Measurements from ENCODE around the gene JAKMIP1. TPM values are rescaled to one million over a fixed set of nuclear protein-coding genes. Genes with fewer than 3 reads are reported as not detected.

Gene JAKMIP1
- polyA plus RNA-seq, 3 donors from 2014 or later = 1.2 to 7.9 (median 6.5) TPM

DNA sequence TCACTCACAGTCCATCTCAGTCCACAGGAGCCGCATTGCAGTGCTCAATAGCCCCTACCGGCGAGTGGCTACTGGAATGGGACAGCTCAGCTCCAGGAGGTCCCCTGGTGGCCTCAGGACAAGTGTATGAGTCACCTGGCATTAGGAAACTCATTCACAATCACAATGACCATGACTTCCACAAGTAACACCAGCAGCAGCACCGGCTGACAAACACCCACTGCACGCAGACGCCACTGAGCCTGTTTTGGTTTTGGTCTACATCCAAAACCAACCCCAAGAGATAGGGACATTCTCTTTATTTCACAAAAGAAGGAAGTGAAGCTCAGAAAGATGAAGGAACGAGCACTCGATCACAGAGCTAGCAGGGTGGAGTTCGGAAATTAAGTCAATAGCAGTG lies 8.1 kb downstream of the JAKMIP1 start:
- no peak overlapping the region for H3K27ac Mint-ChIP-seq
- H3K27me3 Mint-ChIP-seq (ENCODE audit: low read depth in 3 of 3) = peaks cover 2 to 6% (median 5%) of the 10 kb centered on the region in 3 donors
- peaks cover 4 to 9% of the 10 kb centered on the region in 2 donors for H3K4me1 Mint-ChIP-seq
- H3K9me3 Mint-ChIP-seq = peaks cover 0 to 2% (median 0%) of the 10 kb centered on the region in 6 donors
- DNase-seq = no peak
- no peak overlapping the region for H3K4me3 Mint-ChIP-seq
- H3K36me3 Mint-ChIP-seq = peaks cover 4 to 15% (median 7%) of the 10 kb centered on the region in 3 donors

DNA sequence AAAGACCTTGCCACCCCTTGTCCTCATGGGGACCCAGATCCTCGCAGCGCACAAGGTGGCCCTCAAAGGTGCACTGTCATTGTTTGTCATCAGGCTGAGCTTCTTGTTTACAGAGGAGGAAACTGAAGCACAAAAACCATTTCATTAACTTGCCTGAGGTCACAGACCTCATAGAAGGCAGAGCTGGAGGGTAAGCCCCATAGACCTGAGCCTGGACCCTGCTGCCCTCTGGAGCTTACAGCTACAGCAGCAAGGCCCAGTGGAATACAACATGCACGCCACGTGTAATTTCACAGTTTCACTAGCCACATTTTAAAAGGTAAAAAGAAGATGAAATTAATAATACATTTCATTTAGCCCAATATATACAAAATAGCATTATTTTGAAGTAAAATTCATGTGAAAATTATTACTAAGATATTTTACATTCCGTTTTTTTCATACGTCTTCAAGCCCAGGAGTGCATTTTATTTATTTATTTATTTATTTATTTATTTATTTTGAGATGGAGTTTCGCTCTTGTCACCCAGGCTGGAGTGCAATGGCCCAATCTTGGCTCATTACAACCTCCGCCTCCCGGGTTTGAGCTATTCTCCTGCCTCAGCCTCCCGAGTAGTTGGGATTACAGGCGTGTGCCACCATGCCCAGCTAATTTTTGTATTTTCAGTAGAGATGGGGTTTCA lies 8.8 kb downstream of the JAKMIP1 start:
- Mint-ChIP-seq H3K9me3 (peaks cover 0 to 5% (median 0%) of the 10 kb centered on the region in 6 donors), H3K36me3 (peaks cover 4 to 18% (median 9%) of the 10 kb centered on the region in 3 donors), H3K4me3 (no peak overlapping the region), H3K27me3 (ENCODE audit: low read depth in 3 of 3) (peaks cover 2 to 6% (median 5%) of the 10 kb centered on the region in 3 donors), H3K4me1 (peaks cover 0 to 8% of the 10 kb centered on the region in 2 donors), H3K27ac (no peak overlapping the region)
- no peak for DNase-seq

DNA sequence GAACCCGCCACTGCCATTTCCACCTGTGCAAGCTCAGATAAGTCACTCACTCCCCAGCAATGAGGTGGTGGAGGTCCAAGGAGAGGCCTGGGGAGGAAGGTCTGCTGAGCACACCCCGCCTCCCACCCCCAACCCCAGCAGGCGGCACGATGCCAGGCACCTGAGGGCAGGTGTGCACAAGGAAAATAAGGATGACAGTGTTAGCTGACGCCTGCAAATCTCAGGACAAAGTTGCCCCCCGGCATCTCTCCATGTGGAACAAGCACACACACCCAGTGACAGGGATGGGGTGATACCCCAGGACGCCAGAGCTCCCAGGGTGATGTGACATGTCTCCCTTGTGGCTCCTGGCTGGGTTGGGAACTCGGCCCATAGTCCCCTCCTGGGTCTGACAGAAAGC lies 9.9 kb downstream of the JAKMIP1 start:
- peaks cover 4 to 18% (median 14%) of the 10 kb centered on the region in 3 donors for H3K36me3 Mint-ChIP-seq
- no peak for DNase-seq
- peaks cover 0 to under 1% of the 10 kb centered on the region in 2 donors for H3K4me1 Mint-ChIP-seq
- no peak overlapping the region for H3K27ac Mint-ChIP-seq
- no peak overlapping the region for H3K4me3 Mint-ChIP-seq
- H3K9me3 Mint-ChIP-seq = peaks cover 0 to 5% (median 2%) of the 10 kb centered on the region in 6 donors
- peaks cover 1 to 8% (median 4%) of the 10 kb centered on the region in 3 donors for H3K27me3 Mint-ChIP-seq (ENCODE audit: low read depth in 3 of 3)

DNA sequence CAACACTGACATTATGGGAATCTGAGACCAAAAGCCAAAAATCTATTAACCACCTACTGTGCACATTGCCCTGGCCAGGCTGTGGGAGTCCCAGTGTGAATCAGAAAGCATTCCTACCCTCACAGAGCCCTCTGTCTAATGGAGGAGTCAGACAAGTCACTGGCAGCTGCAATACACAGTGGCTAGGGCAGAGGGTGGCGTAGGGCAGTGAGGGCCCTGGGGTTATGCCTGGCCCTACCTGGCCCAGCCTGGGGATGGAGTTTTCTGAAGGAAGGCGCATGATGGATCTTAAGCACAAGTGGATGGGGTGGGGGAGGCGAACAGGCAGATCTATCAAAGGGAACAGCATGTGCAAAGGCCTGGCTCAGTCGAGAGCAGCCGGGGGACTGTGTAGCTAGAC lies 10.8 kb downstream of the JAKMIP1 start:
- peaks cover 4 to 18% (median 16%) of the 10 kb centered on the region in 3 donors for H3K36me3 Mint-ChIP-seq
- no peak overlapping the region for H3K4me3 Mint-ChIP-seq
- no peak overlapping the region for H3K27ac Mint-ChIP-seq
- H3K9me3 Mint-ChIP-seq = peaks cover 0 to 5% (median 2%) of the 10 kb centered on the region in 6 donors
- peaks cover 0 to 8% (median 3%) of the 10 kb centered on the region in 3 donors for H3K27me3 Mint-ChIP-seq (ENCODE audit: low read depth in 3 of 3)
- no peaks in the 10 kb centered on the region for H3K4me1 Mint-ChIP-seq
- DNase-seq = no peak

DNA sequence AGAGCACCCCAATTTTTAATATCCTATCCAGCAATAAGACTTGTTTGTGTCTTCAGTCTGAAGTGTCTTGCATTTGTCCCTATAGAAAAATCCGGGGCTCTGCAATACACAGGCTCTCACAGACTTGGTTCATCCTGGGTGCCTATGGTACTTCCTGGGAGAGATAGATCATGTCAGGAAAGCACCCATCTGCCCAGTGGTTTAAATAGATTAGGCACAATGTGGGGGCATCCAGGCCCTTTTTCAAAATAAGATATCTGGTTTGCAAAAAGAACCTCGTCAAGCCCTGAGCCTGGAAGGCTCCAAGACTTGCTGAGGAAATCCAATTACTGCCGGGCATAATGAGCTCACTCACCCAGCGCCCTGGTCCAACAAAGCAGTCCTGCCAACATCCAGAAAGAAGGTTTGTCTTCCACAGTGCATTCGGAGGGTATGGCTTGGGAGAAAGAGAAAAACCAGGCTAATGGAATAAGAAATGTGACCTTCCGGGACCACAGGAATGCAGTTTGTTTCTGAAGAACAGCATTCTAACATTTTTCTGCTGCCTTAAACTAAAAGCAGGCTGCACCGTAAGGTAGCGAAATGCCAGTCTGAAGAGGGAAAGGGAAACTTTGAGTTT lies 11.6 kb downstream of the JAKMIP1 start:
- no peak overlapping the region for H3K27ac Mint-ChIP-seq

DNA sequence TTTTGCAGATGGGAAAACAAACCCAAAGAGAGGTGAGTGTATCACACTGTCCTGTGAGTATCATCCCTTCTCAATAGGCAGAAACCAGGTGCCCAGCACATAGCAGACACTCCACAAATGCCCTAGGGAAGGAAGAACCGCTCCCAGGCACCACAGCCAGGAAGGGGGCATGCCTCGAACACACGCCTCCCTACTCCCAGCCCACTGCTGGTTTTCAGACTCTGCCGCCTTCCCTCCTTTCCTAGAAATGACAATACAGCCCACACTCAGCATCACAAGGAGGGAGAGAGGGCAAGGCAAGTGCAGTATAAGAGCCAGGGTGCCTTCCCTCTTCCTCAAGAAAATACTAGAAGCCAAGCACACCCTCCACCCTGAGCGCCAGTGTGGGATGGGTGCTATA lies 16.2 kb downstream of the JAKMIP1 start:
- peaks cover 33 to 36% of the 10 kb centered on the region in 2 donors for H3K4me1 Mint-ChIP-seq
- DNase-seq = no peak
- H3K27me3 Mint-ChIP-seq (ENCODE audit: low read depth in 3 of 3) = peaks cover 3 to 6% (median 4%) of the 10 kb centered on the region in 3 donors
- H3K27ac Mint-ChIP-seq = peak overlapping the region in 1 of 6 donors; percentile 65
- H3K4me3 Mint-ChIP-seq = peak overlapping the region in 1 of 5 donors; percentile 62
- H3K9me3 Mint-ChIP-seq = peaks cover 0 to 6% (median 4%) of the 10 kb centered on the region in 6 donors
- H3K36me3 Mint-ChIP-seq = peaks cover 0 to 31% (median 8%) of the 10 kb centered on the region in 3 donors

More for the DNA sequence above, 11.6 kb downstream of the JAKMIP1 start:
- peaks cover 3 to 19% (median 15%) of the 10 kb centered on the region in 3 donors for H3K36me3 Mint-ChIP-seq
- H3K4me3 Mint-ChIP-seq = no peak overlapping the region
- no peak for DNase-seq
- peaks cover 0 to 5% (median 2%) of the 10 kb centered on the region in 6 donors for H3K9me3 Mint-ChIP-seq
- peaks cover 2 to 8% (median 3%) of the 10 kb centered on the region in 3 donors for H3K27me3 Mint-ChIP-seq (ENCODE audit: low read depth in 3 of 3)
- no peaks in the 10 kb centered on the region for H3K4me1 Mint-ChIP-seq

DNA sequence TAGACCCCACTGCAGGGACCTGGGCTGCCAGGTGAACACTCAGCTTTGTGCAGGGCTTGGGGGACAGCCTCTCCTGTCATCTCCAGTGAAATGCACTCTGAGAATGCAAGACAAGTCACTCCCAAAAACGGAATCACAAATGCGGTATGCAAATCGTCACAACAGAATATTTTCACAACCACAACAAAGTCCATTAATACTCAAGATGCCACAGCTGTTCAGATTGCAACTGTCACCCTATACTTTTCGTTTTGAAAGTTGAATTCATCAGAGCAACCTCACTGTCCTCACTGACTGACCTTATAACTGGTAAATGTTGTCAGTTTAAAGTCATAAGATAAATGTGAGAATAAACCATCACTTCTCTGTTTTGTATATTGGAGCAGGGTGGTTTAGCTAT lies 16.6 kb downstream of the JAKMIP1 start:
- H3K4me3 Mint-ChIP-seq = peak overlapping the region in 1 of 5 donors; percentile 62
- H3K9me3 Mint-ChIP-seq = peaks cover 0 to 7% (median 4%) of the 10 kb centered on the region in 6 donors
- H3K27ac Mint-ChIP-seq = peak overlapping the region in 3 of 6 donors; percentile 37 to 65 (median 40)
- H3K4me1 Mint-ChIP-seq = peaks cover 38 to 40% of the 10 kb centered on the region in 2 donors
- no peak for DNase-seq
- H3K27me3 Mint-ChIP-seq (ENCODE audit: low read depth in 3 of 3) = peaks cover 3 to 8% (median 4%) of the 10 kb centered on the region in 3 donors
- peaks cover 0 to 31% (median 8%) of the 10 kb centered on the region in 3 donors for H3K36me3 Mint-ChIP-seq

DNA sequence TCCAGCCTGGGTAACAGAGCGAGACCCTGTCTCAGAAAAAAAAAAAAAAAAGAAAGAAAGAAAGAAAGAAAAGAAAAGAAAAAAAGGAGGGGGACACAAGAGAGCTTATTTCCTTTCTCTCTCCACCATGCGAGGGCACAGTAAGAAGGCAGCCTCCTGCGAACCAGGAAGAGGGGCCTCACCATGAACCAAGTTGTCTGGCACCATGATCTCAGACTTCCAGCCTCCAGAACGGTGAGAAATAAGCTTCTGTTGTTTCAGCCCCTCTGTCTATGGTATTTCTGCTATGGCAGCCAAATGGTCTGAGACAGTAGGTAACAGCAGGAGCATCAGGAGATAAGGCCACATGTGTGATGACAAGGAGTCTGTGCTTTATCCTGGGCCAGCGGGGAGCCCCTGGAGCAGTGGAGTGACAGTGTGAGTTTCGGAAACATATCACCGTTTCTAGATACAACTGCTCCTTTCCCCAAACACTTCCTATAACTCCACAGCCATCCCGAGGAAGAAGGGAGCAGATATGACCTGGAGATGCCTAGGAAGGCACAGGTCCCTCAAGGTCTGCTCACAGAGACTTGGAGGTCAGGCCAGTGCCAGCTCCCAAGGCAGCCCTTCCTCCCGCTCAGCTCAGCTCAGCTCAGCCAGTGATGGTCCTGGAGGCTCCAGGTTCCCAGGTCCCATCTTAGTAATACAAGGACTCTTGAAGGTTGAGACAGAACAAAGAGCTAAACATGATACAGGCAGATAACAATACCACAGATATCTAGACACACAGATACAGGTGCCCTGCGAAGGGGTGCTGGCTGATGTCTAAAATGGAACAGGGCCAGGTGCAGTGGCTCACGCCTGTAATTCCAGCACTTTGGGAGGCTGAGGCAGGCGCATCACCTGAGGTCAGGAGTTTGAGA lies 17.7 kb downstream of the JAKMIP1 start:
- no peak for DNase-seq
- Mint-ChIP-seq H3K36me3 (peaks cover 0 to 31% (median 4%) of the 10 kb centered on the region in 3 donors), H3K27me3 (ENCODE audit: low read depth in 3 of 3) (peaks cover 1 to 17% (median 6%) of the 10 kb centered on the region in 3 donors), H3K9me3 (peaks cover 0 to 10% (median 4%) of the 10 kb centered on the region in 6 donors), H3K4me3 (peak overlapping the region in 1 of 5 donors; percentile 68), H3K4me1 (peaks cover 49 to 51% of the 10 kb centered on the region in 2 donors), H3K27ac (peak overlapping the region in 5 of 6 donors; percentile 9 to 96 (median 45))

DNA sequence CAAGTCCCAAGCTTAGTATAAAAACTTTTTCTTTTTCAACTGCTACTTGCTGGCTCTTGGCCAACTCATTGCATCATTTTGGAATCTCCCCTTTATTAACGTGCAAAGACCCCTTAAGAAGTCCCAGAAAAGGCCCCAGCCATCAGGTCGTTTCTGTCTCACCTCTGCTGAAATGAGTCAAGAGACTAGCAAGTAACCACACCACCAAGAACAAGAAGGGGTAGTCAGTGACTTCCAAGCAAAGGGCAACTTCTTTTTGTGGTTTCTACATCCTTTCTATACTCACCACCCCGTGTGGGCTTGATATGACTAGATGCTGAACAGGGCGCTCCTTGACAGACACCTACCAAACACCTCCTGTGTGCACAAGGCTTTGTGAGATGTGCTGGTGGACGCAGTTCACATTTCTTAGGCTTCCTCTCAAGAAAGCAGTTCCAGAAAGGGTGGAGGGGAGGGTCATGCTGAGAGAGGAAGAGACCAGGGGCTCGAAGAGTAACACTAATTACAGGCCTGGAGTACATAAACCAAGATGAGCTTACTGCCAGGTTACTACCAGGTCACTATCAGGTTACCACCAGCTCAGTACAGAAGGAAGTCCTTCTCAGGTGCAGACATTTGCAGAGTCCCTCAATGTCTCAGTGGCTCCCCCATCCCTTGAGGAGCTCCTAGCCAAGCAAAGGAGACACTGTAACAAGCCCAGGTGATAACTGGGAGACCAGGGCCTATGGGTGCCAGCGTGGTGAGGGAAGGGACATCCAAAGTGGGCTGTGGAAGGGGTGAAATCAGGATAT lies 19.3 kb downstream of the JAKMIP1 start:
- H3K36me3 Mint-ChIP-seq = peaks cover 0 to 28% (median 0%) of the 10 kb centered on the region in 3 donors
- peaks cover 0 to 10% (median 1%) of the 10 kb centered on the region in 6 donors for H3K9me3 Mint-ChIP-seq
- peak overlapping the region; percentile 49 to 80 (median 62) for H3K4me3 Mint-ChIP-seq
- peaks cover 1 to 15% (median 7%) of the 10 kb centered on the region in 3 donors for H3K27me3 Mint-ChIP-seq (ENCODE audit: low read depth in 3 of 3)
- peak overlapping the region; percentile 86 to 97 (median 92) for H3K27ac Mint-ChIP-seq
- DNase-seq = peak; percentile 34 to 79 (median 55)
- peaks cover 53 to 58% of the 10 kb centered on the region in 2 donors for H3K4me1 Mint-ChIP-seq

DNA sequence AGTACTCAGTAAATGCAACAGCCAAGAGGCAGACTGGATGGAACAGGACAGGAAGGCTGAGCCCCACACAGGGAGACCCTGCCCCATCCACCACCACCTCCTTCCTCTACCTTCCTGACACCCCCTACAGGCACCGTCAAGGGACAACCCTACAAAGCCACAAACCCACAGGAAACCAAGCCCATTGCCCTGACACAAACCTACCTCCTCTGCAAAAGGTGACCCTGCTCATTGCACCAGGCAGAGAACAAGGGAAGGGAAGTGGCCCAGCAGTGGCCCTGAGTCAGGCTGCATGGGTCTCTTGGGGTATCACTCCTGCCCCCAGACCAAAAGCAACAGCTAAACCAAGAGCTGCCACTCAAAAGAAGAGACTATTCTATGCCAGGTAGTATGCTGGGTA lies 21.0 kb downstream of the JAKMIP1 start:
- H3K36me3 Mint-ChIP-seq = peaks cover 0 to 24% (median 0%) of the 10 kb centered on the region in 3 donors
- H3K4me1 Mint-ChIP-seq = peaks cover 53 to 58% of the 10 kb centered on the region in 2 donors
- peak overlapping the region; percentile 13 to 97 (median 76) for H3K27ac Mint-ChIP-seq
- peak overlapping the region; percentile 31 to 80 (median 55) for H3K4me3 Mint-ChIP-seq
- H3K9me3 Mint-ChIP-seq = peaks cover 0 to 7% (median 0%) of the 10 kb centered on the region in 6 donors
- DNase-seq = peak in 2 of 3 donors; percentile 39 to 51
- peaks cover 1 to 18% (median 6%) of the 10 kb centered on the region in 3 donors for H3K27me3 Mint-ChIP-seq (ENCODE audit: low read depth in 3 of 3)

DNA sequence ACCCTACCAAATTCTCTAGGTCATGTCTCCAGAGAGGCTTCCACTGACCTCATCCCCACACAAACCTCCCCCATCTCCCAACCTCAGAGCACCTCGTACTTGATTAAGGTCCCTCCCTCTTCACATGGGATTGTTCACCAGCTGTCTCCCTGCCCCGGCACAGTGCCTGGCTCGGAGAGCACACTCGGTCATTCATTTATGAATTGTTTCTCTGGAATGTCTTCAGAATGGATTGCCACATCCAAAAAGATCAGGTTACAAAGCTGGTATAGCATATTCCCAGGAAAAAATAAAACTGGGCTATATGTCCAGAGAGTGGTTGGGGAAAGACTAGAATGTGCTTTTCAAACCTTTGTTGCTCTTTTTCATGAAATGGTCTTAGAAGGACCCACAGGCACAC lies 21.6 kb downstream of the JAKMIP1 start:
- Mint-ChIP-seq H3K4me3 (peak overlapping the region; percentile 31 to 80 (median 55)), H3K9me3 (peaks cover 0 to 7% (median 0%) of the 10 kb centered on the region in 6 donors), H3K4me1 (peaks cover 53 to 58% of the 10 kb centered on the region in 2 donors), H3K36me3 (peaks cover 0 to 23% (median 3%) of the 10 kb centered on the region in 3 donors), H3K27ac (peak overlapping the region; percentile 10 to 97 (median 80)), H3K27me3 (ENCODE audit: low read depth in 3 of 3) (peaks cover 1 to 18% (median 6%) of the 10 kb centered on the region in 3 donors)
- DNase-seq = no peak

DNA sequence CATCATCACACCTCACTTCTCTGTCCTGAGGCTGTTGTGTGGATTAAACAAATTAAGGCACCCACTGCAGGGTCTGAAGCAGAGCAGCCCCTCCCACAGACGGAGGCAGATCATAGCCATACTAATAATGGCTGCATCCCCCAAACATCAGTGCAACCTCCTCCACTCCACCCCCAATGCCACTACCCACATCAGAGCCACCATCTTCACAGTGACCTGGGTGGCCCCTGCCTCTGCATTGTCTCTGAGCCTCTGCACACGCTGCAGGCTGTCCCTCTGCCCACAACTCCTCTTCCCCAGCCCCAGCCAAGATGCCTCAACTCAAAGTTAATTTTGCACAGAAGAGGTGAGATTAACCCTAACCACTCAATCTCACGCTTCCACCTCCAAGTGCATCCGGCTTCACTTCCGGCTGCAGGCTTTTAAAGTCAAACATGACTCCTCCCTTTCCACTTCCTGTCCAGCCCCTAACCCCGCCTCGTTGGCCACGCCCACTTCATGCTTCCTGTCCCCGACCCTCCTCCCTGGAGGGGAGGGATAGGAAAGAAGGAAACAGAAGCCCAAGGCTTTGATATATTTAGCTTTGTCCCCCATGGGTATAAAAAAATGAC lies 22.7 kb downstream of the JAKMIP1 start:
- Mint-ChIP-seq H3K27ac (peak overlapping the region; percentile 73 to 96 (median 86)), H3K4me3 (peak overlapping the region; percentile 64 to 83 (median 73))

More for the DNA sequence above, 22.7 kb downstream of the JAKMIP1 start:
- peaks cover 0 to 23% (median 3%) of the 10 kb centered on the region in 3 donors for H3K36me3 Mint-ChIP-seq
- H3K9me3 Mint-ChIP-seq = peaks cover 0 to 7% (median 0%) of the 10 kb centered on the region in 6 donors
- peaks cover 54 to 65% of the 10 kb centered on the region in 2 donors for H3K4me1 Mint-ChIP-seq
- peak; percentile 42 to 84 (median 70) for DNase-seq
- H3K27me3 Mint-ChIP-seq (ENCODE audit: low read depth in 3 of 3) = peaks cover 1 to 18% (median 6%) of the 10 kb centered on the region in 3 donors
